Measurements from ENCODE around the gene SMAGP. TPM values are rescaled to one million over a fixed set of nuclear protein-coding genes. Genes with fewer than 3 reads are reported as not detected.
"Not testable (repeated sequence)": the region's sequence is repeated elsewhere in the genome, so short reads cannot be mapped to it uniquely, and the experiment has no call there.

Gene SMAGP
- total RNA-seq, 1 donor: 5.2 TPM

- DNase-seq (ENCODE audit: low read depth): no peak
- no peak for TF ChIP-seq CTCF (IDR thresholded peaks at IDR 0.05; ENCODE audit: insufficient read depth, low read depth, low read length)
- H3K4me3 ChIP-seq (ENCODE audit: low read depth, low read length): no peak overlapping the region
Measured at GRCh38 chr12:51232642-51233041, 37.6 kb downstream of the SMAGP start.

DNA sequence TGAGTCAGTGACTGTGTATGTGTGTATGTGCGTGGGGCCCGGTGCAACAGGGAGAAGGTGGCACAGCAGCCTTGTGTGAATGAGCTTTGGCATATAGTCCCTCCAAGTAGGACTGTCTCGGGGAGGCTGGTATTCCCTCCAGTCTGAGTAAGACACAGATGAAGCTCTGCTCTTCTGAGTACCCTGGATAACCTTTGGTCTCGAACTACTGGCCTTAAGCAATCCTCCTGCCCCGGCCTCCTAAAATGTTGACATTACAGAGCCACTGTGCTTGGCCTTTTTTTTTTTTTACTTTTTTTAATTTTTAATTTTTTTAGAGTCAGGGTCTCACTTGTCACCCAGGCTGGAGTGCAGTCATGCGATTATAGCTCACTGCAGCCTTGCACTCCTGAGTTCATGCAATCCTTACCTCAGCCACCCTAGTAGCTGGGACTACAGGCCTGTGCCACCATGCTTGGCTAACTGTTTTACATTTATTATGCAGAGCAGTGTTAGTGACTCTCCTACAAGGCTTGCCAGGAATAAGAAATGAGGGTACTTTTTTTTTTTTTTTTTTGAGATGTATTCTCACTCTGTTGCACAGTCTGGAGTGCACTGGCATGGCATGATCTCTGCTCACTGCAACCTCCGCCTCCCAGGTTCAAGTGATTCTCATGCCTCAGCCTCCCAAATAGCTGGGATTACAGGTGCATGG is 41.0 kb downstream of the SMAGP start:
- no peak for TF ChIP-seq CTCF (IDR thresholded peaks at IDR 0.05; ENCODE audit: insufficient read depth, low read depth, low read length)
- no peak for DNase-seq (ENCODE audit: low read depth)
- H3K4me3 ChIP-seq (ENCODE audit: low read depth, low read length): no peak overlapping the region

DNA sequence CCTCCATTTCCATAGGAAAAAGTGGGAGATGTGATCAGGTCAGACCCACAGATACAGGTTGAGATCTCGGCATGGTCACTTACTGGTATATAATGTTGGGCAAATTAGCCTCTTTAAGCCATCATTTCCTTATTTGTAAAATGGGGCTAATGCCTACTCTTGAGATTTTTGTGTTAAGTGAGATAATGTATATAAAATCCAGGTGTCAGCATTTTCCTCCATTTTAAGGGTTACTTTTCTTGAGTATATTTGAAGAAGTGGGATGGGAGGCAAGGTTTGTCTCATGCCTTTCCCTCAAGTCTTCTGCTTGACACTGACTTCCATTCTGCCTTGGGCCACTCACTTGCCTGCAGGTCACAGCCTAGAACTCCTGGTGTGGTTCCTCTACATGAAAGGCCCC is 42.3 kb downstream of the SMAGP start:
- no peak for DNase-seq (ENCODE audit: low read depth)
- H3K4me3 ChIP-seq (ENCODE audit: low read depth, low read length): no peak overlapping the region
- no peak for TF ChIP-seq CTCF (IDR thresholded peaks at IDR 0.05; ENCODE audit: insufficient read depth, low read depth, low read length)

DNA sequence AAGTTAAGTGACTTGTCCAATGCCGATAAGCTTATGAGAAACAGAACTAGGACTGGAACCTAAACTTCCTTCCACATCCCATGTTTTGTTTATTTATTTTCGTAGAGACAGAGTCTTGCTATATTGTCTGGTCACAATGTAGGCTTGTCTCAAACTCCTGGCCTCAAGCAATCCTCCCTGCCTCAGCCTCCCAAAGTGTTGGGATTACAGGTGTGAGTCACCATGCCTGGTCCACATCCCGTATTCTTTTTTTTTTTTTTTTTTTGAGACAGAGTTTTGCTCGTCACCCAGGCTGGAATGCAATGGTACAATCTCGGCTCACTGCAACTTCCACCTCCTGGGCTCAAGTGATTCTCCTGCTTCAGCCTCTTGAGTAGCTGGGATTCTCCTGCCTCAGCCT is 43.1 kb downstream of the SMAGP start:
- not testable (repeated sequence) for H3K4me3 ChIP-seq (ENCODE audit: low read depth, low read length); DNase-seq (ENCODE audit: low read depth)

DNA sequence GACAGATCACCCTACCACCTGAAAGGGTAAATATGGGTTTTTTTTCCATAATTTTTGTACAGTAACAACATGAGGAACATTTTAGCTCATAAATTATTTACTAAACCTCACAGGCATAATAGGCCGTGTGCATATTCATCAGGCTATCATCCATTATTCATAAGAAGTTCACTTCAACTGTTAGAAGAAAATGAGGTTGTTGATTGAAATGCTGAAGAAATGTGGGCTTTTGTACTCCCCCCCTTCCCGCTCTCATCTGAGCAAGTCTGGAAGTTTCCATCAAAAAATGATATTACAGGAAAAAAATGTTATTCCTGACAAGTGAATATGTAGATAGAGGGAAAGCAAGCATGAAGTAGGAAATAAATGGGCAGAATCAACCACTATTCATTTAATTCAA is 44.4 kb downstream of the SMAGP start:
- TF ChIP-seq CTCF (IDR thresholded peaks at IDR 0.05; ENCODE audit: insufficient read depth, low read depth, low read length): no peak
- DNase-seq (ENCODE audit: low read depth): no peak
- H3K4me3 ChIP-seq (ENCODE audit: low read depth, low read length): no peak overlapping the region

GRCh38 chr12:51225234-51225633 is 45.0 kb downstream of the SMAGP start:
- H3K4me3 ChIP-seq (ENCODE audit: low read depth, low read length): no peak overlapping the region
- no peak for DNase-seq (ENCODE audit: low read depth)
- TF ChIP-seq CTCF (IDR thresholded peaks at IDR 0.05; ENCODE audit: insufficient read depth, low read depth, low read length): no peak

GRCh38 chr12:51224625-51225024 is 45.6 kb downstream of the SMAGP start:
- H3K4me3 ChIP-seq (ENCODE audit: low read depth, low read length): no peak overlapping the region
- no peak for DNase-seq (ENCODE audit: low read depth)
- TF ChIP-seq CTCF (IDR thresholded peaks at IDR 0.05; ENCODE audit: insufficient read depth, low read depth, low read length): no peak

All from fibroblast of villous mesenchyme (primary cell).